Measurements from ENCODE around the gene MGAT4C.

Gene MGAT4C

GRCh38 chr12:86229772-86230171 is 26.4 kb downstream of the MGAT4C start:
- no peak for DNase-seq (ENCODE audit: low read depth)

- no peak for DNase-seq (ENCODE audit: low read depth)
Measured at GRCh38 chr12:86228656-86229055, 27.5 kb downstream of the MGAT4C start.

- DNase-seq (ENCODE audit: low read depth), result peak; percentile 29
Measured at GRCh38 chr12:86226481-86226880, 29.7 kb downstream of the MGAT4C start.

GRCh38 chr12:86216591-86216990 is 39.6 kb downstream of the MGAT4C start:
- DNase-seq (ENCODE audit: low read depth), result peak; percentile 89

- DNase-seq (ENCODE audit: low read depth), result no peak
Measured at GRCh38 chr12:86213012-86213411, 43.2 kb downstream of the MGAT4C start.

- DNase-seq (ENCODE audit: low read depth), result no peak
Measured at GRCh38 chr12:86198696-86199444, 57.3 kb downstream of the MGAT4C start.

- DNase-seq (ENCODE audit: low read depth), result no peak
Measured at GRCh38 chr12:86196465-86196864, 59.7 kb downstream of the MGAT4C start.

GRCh38 chr12:86194721-86195120 is 61.5 kb downstream of the MGAT4C start:
- no peak for DNase-seq (ENCODE audit: low read depth)

- peak; percentile 30 for DNase-seq (ENCODE audit: low read depth)
Measured at GRCh38 chr12:86193931-86194330, 62.3 kb downstream of the MGAT4C start.

- no peak for DNase-seq (ENCODE audit: low read depth)
Measured at GRCh38 chr12:86188226-86188625, 68.0 kb downstream of the MGAT4C start.

- DNase-seq (ENCODE audit: low read depth), result peak; percentile 49
Measured at GRCh38 chr12:86186449-86186848, 69.7 kb downstream of the MGAT4C start.

- no peak for DNase-seq (ENCODE audit: low read depth)
Measured at GRCh38 chr12:86179855-86180254, 76.3 kb downstream of the MGAT4C start.

- no peak for DNase-seq (ENCODE audit: low read depth)
Measured at GRCh38 chr12:86174188-86174587, 82.0 kb downstream of the MGAT4C start.

GRCh38 chr12:86172913-86173443 is 83.2 kb downstream of the MGAT4C start:
- no peak for DNase-seq (ENCODE audit: low read depth)

- DNase-seq (ENCODE audit: low read depth), result peak; percentile 68
Measured at GRCh38 chr12:86170051-86170450, 86.1 kb downstream of the MGAT4C start.

GRCh38 chr12:86158956-86159355 is 97.2 kb downstream of the MGAT4C start:
- DNase-seq (ENCODE audit: low read depth), result peak; percentile 71

- no peak for DNase-seq (ENCODE audit: low read depth)
Measured at GRCh38 chr12:86154620-86155019, 101.6 kb downstream of the MGAT4C start.

GRCh38 chr12:86148612-86149011 is 107.6 kb downstream of the MGAT4C start:
- DNase-seq (ENCODE audit: low read depth), result peak; percentile 48

GRCh38 chr12:86148071-86148470 is 108.1 kb downstream of the MGAT4C start:
- no peak for DNase-seq (ENCODE audit: low read depth)

- DNase-seq (ENCODE audit: low read depth), result no peak
Measured at GRCh38 chr12:86145156-86145555, 111.0 kb downstream of the MGAT4C start.

GRCh38 chr12:86143162-86143561 is 113.0 kb downstream of the MGAT4C start:
- no peak for DNase-seq (ENCODE audit: low read depth)

- no peak for DNase-seq (ENCODE audit: low read depth)
Measured at GRCh38 chr12:86139671-86140070, 116.5 kb downstream of the MGAT4C start.

GRCh38 chr12:86138770-86139169 is 117.4 kb downstream of the MGAT4C start:
- DNase-seq (ENCODE audit: low read depth), result no peak

GRCh38 chr12:86137936-86138335 is 118.3 kb downstream of the MGAT4C start:
- peak; percentile 86 for DNase-seq (ENCODE audit: low read depth)
